Peyer's patch (tissue), 4 donors: ENCODE measurements around the gene DNAH2. TPM values are rescaled to one million over a fixed set of nuclear protein-coding genes. Genes with fewer than 3 reads are reported as not detected.

ENCODE experiments used
- DNase-seq, 3 donors: peaks; one replicate each; pipeline ENCODE4 v3.0.0-alpha.2; 2017 to 2019
- H3K27ac ChIP-seq, 4 donors: fragments of 200-600 bp; sonication (generic); one replicate each; pipeline ENCODE4 v1.5.1; 2016 to 2019
- H3K27me3 ChIP-seq, 2 donors: fragments of 200-600 bp; sonication (generic); one replicate each; pipeline ENCODE4 v1.5.1; 2019
- H3K36me3 ChIP-seq, 3 donors: fragments of 200-600 bp; sonication (generic); one replicate each; pipeline ENCODE4 v1.5.1; 2016 to 2019
- H3K4me1 ChIP-seq, 4 donors: fragments of 200-600 bp; sonication (generic); one replicate each; pipeline ENCODE4 v1.5.1; 2016 to 2019
- H3K4me3 ChIP-seq, 4 donors: fragments of 200-600 bp; sonication (generic); 1 replicate in 3 of 4; 2 replicates in 1 of 4; pipeline ENCODE4 v1.5.1; 2016 to 2019; ENCODE audit warnings: mild to moderate bottlenecking in 1 of 4
- H3K9me3 ChIP-seq, 4 donors: fragments of 200-600 bp; sonication (generic); one replicate each; pipeline ENCODE4 v1.5.1; 2016 to 2019; ENCODE audit warnings: mild to moderate bottlenecking in 1 of 4
- CTCF ChIP-seq, 6 experiments: fragments of 450-650 bp in 4 of 6; fragments of 200-600 bp in 2 of 6; sonication (generic) in 1 of 6; IDR thresholded peaks; one replicate each; pipeline ENCODE4 v1.5.1; 2017 to 2019; ENCODE audit warnings: antibody characterized with exemption in 6 of 6, mild to moderate bottlenecking in 3 of 6, moderate library complexity in 1 of 6
- POLR2A ChIP-seq, 2 donors: fragments of 450-650 bp; IDR thresholded peaks; one replicate each; pipeline ENCODE4 v1.5.1; 2017; ENCODE audit warnings: antibody characterized with exemption in 2 of 2, mild to moderate bottlenecking in 2 of 2, moderate library complexity in 2 of 2
- total RNA-seq, 4 donors: library from RNA; depleted of rRNA; stranded (reverse); fragments of >200 nt; gene quantifications; one replicate each; pipeline ENCODE4 v1.1.0, GENCODE V29; 2016

The DNAH2 gene
- total RNA-seq, 4 donors from 2014 or later = 0.18 to 0.83 TPM; not detected in 2

GRCh38 chr17:7820231-7820630, 102.7 kb downstream of the DNAH2 start:
- H3K4me3 ChIP-seq = no peak overlapping the region
- H3K27me3 ChIP-seq = no peaks in the 10 kb centered on the region
- no peak for DNase-seq
- H3K9me3 ChIP-seq = no peaks in the 10 kb centered on the region
- no peak overlapping the region for H3K27ac ChIP-seq
- TF ChIP-seq POLR2A (IDR thresholded peaks at IDR 0.05) = no peak
- no peaks in the 10 kb centered on the region for H3K36me3 ChIP-seq
- no peaks in the 10 kb centered on the region for H3K4me1 ChIP-seq

GRCh38 chr17:7822126-7822525, 104.6 kb downstream of the DNAH2 start:
- TF ChIP-seq CTCF (IDR thresholded peaks at IDR 0.05) (no peak), POLR2A (IDR thresholded peaks at IDR 0.05) (no peak)
- Histone ChIP-seq H3K4me3 (no peak overlapping the region), H3K36me3 (no peaks in the 10 kb centered on the region), H3K27ac (no peak overlapping the region), H3K9me3 (no peaks in the 10 kb centered on the region), H3K27me3 (no peaks in the 10 kb centered on the region), H3K4me1 (no peaks in the 10 kb centered on the region)
- DNase-seq = no peak

GRCh38 chr17:7823581-7824001, 106.0 kb downstream of the DNAH2 start:
- Histone ChIP-seq H3K4me3 (no peak overlapping the region), H3K4me1 (no peaks in the 10 kb centered on the region), H3K36me3 (no peaks in the 10 kb centered on the region), H3K9me3 (no peaks in the 10 kb centered on the region), H3K27ac (no peak overlapping the region), H3K27me3 (no peaks in the 10 kb centered on the region)
- TF ChIP-seq POLR2A (IDR thresholded peaks at IDR 0.05) (no peak), CTCF (IDR thresholded peaks at IDR 0.05) (no peak)
- DNase-seq = no peak

GRCh38 chr17:7824021-7824924, 106.7 kb downstream of the DNAH2 start:
- no peak for DNase-seq

GRCh38 chr17:7825206-7825990, 107.9 kb downstream of the DNAH2 start:
- Histone ChIP-seq H3K4me3 (no peak overlapping the region), H3K4me1 (no peaks in the 10 kb centered on the region), H3K27ac (no peak overlapping the region), H3K36me3 (no peaks in the 10 kb centered on the region), H3K27me3 (no peaks in the 10 kb centered on the region), H3K9me3 (no peaks in the 10 kb centered on the region)
- DNase-seq = no peak
- TF ChIP-seq CTCF (IDR thresholded peaks at IDR 0.05) (peak in 3 of 6 experiments; percentile 35 to 37 (median 35)), POLR2A (IDR thresholded peaks at IDR 0.05) (no peak)

More at GRCh38 chr17:7824021-7824924, 106.7 kb downstream of the DNAH2 start:
- Histone ChIP-seq H3K36me3 (no peaks in the 10 kb centered on the region), H3K9me3 (no peaks in the 10 kb centered on the region), H3K27ac (no peak overlapping the region), H3K27me3 (no peaks in the 10 kb centered on the region), H3K4me3 (no peak overlapping the region), H3K4me1 (no peaks in the 10 kb centered on the region)
- TF ChIP-seq POLR2A (IDR thresholded peaks at IDR 0.05) (no peak), CTCF (IDR thresholded peaks at IDR 0.05) (no peak)

GRCh38 chr17:7830616-7831015, 113.1 kb downstream of the DNAH2 start:
- Histone ChIP-seq H3K27me3 (no peaks in the 10 kb centered on the region), H3K4me1 (peaks cover 0 to 8% (median 3%) of the 10 kb centered on the region in 4 donors), H3K4me3 (no peak overlapping the region), H3K36me3 (no peaks in the 10 kb centered on the region), H3K27ac (no peak overlapping the region), H3K9me3 (no peaks in the 10 kb centered on the region)
- TF ChIP-seq POLR2A (IDR thresholded peaks at IDR 0.05) (no peak), CTCF (IDR thresholded peaks at IDR 0.05) (no peak)
- DNase-seq = no peak
